ENCODE measurements around the gene ANKRD52.
A peak's percentile ranks its signal among the peaks of the same experiment; 100 is the strongest.
"Not testable (repeated sequence)": the region's sequence is repeated elsewhere in the genome, so short reads cannot be mapped to it uniquely, and the experiment has no call there.

Gene ANKRD52

GRCh38 chr12:56266693-56267442 lies 8.7 kb upstream of the ANKRD52 start, which contains the start of gene COQ10A:
COQ10A (plus strand) TSS chr12:56266942; CDS start chr12:56267119, 177 bp downstream.
- peak within 1 kb of the TSS; percentile 99 for H2AFZ ChIP-seq
- no peak within 1 kb of the TSS for H3K9ac ChIP-seq
- H3K4me1 ChIP-seq = no peaks in the 10 kb centered on the region
- no peaks in the 10 kb centered on the region for H3K36me3 ChIP-seq (ENCODE audit: control insufficient read depth, insufficient read depth, low read length)
- no peaks in the 10 kb centered on the region for H3K9me3 ChIP-seq (ENCODE audit: control insufficient read depth, low read length)
- peak within 1 kb of the TSS; percentile 78 for H3K4me3 ChIP-seq (ENCODE audit: low read depth, low read length)
- H3K4me2 ChIP-seq (ENCODE audit: low read length) = peak within 1 kb of the TSS; percentile 94
- H3K27me3 ChIP-seq (ENCODE audit: control insufficient read depth, insufficient read depth, low read length) = no peaks in the 10 kb centered on the region
- H3K79me2 ChIP-seq = no peaks in the 10 kb centered on the region
- peak within 1 kb of the TSS; percentile 91 for H3K27ac ChIP-seq
- TF ChIP-seq, protein P1, sequence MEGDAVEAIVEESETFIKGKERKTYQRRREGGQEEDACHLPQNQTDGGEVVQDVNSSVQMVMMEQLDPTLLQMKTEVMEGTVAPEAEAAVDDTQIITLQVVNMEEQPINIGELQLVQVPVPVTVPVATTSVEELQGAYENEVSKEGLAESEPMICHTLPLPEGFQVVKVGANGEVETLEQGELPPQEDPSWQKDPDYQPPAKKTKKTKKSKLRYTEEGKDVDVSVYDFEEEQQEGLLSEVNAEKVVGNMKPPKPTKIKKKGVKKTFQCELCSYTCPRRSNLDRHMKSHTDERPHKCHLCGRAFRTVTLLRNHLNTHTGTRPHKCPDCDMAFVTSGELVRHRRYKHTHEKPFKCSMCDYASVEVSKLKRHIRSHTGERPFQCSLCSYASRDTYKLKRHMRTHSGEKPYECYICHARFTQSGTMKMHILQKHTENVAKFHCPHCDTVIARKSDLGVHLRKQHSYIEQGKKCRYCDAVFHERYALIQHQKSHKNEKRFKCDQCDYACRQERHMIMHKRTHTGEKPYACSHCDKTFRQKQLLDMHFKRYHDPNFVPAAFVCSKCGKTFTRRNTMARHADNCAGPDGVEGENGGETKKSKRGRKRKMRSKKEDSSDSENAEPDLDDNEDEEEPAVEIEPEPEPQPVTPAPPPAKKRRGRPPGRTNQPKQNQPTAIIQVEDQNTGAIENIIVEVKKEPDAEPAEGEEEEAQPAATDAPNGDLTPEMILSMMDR (IDR thresholded peaks at IDR 0.05) = peak; percentile 81

- peak overlapping the region; percentile 99 for H2AFZ ChIP-seq
- H3K36me3 ChIP-seq (ENCODE audit: control insufficient read depth, insufficient read depth, low read length); H3K27me3 ChIP-seq (ENCODE audit: control insufficient read depth, insufficient read depth, low read length); H3K79me2 ChIP-seq; H3K9ac ChIP-seq; H3K4me1 ChIP-seq; H3K9me3 ChIP-seq (ENCODE audit: control insufficient read depth, low read length): not testable (repeated sequence)
- H3K4me3 ChIP-seq (ENCODE audit: low read depth, low read length) = peak overlapping the region; percentile 78
- peak overlapping the region; percentile 91 for H3K27ac ChIP-seq
- H3K4me2 ChIP-seq (ENCODE audit: low read length) = peak overlapping the region; percentile 94
Measured at GRCh38 chr12:56266068-56266692, 8.0 kb upstream of the ANKRD52 start.

GRCh38 chr12:56262955-56263354 lies 4.8 kb upstream of the ANKRD52 start:
- not testable (repeated sequence) for H3K27me3 ChIP-seq (ENCODE audit: control insufficient read depth, insufficient read depth, low read length); H3K9me3 ChIP-seq (ENCODE audit: control insufficient read depth, low read length); H3K79me2 ChIP-seq; H3K4me3 ChIP-seq (ENCODE audit: low read depth, low read length); H3K4me1 ChIP-seq; H3K27ac ChIP-seq; H3K9ac ChIP-seq; H3K4me2 ChIP-seq (ENCODE audit: low read length); H3K36me3 ChIP-seq (ENCODE audit: control insufficient read depth, insufficient read depth, low read length); H2AFZ ChIP-seq

DNA sequence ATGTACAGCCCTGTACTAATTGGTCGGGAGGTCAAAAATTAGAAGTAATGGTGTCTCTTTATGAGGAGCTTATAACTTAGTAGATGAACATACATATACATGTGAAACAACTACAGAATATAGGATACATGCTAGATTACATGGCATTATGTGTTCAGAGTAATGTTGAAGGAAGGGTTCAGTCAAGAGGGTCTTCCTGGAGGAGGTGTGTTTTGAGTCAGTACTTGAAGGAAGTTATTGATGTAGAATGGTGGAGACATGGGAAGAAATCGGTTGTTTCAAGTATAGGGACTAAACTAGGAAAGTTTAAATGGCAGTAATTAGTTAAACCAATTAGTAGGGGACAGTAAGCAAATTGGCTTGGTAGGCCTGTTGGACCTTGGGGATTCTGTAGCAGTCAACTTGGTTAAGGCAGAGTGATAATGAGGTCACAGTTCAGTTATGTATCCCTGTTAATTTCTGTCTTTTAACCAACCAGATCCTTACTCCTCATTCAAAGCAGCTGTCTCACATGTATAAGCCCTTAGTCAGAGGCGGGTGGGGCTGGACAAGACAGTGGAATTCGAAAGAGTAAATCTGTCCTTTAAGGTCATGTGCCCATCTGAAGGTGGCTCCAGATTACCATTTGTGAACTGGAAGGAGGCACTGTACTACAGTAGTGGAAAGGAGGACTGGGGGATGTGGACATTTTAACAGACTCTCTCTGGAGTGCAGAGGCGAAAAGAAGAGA lies 3.5 kb upstream of the ANKRD52 start:
- Histone ChIP-seq H3K27ac (no peak overlapping the region), H3K36me3 (ENCODE audit: control insufficient read depth, insufficient read depth, low read length) (no peaks in the 10 kb centered on the region), H3K4me2 (ENCODE audit: low read length) (no peak overlapping the region), H3K4me1 (peaks cover 8% of the 10 kb centered on the region), H3K9ac (no peak overlapping the region), H2AFZ (no peak overlapping the region), H3K4me3 (ENCODE audit: low read depth, low read length) (no peak overlapping the region), H3K79me2 (peaks cover 11% of the 10 kb centered on the region), H3K27me3 (ENCODE audit: control insufficient read depth, insufficient read depth, low read length) (no peaks in the 10 kb centered on the region), H3K9me3 (ENCODE audit: control insufficient read depth, low read length) (no peaks in the 10 kb centered on the region)
- TF ChIP-seq, protein P1 (IDR thresholded peaks at IDR 0.05) = no peak

DNA sequence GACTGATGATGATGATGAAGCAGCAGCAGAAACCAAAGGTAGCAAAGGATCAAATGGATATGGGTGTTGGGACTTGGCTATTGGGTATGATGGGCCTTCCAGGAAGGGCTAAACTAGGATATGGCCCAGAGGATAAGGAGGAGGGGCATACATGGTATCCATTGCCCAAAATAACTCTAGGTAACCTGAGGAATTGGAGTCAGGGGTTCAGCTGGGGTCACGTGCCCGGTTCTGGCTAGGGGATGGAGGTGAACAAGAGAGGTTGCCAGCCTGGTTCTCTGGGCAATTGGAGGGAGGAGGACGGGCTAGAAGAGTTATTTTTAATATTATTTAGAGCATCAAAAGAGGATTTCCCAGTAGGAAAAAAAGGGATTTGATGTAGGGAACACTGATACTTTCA lies 2.7 kb upstream of the ANKRD52 start:
- TF ChIP-seq, protein P1 (IDR thresholded peaks at IDR 0.05) = no peak
- no peak overlapping the region for H3K9ac ChIP-seq
- H3K79me2 ChIP-seq = peaks cover 15% of the 10 kb centered on the region
- no peak overlapping the region for H3K4me2 ChIP-seq (ENCODE audit: low read length)
- no peaks in the 10 kb centered on the region for H3K27me3 ChIP-seq (ENCODE audit: control insufficient read depth, insufficient read depth, low read length)
- H3K4me3 ChIP-seq (ENCODE audit: low read depth, low read length) = no peak overlapping the region
- peaks cover 8% of the 10 kb centered on the region for H3K4me1 ChIP-seq
- H3K9me3 ChIP-seq (ENCODE audit: control insufficient read depth, low read length) = no peaks in the 10 kb centered on the region
- no peak overlapping the region for H3K27ac ChIP-seq
- H3K36me3 ChIP-seq (ENCODE audit: control insufficient read depth, insufficient read depth, low read length) = no peaks in the 10 kb centered on the region
- no peak overlapping the region for H2AFZ ChIP-seq

All from parathyroid adenoma (tissue), 2 donors.